A549 treated with dexamethasone at 1 μM for 4 hours (cell line): ENCODE data around the gene SNX11. TPM values are rescaled to one million over a fixed set of nuclear protein-coding genes. Genes with fewer than 3 reads are reported as not detected.

Source experiments
- total RNA-seq: library from RNA; stranded (reverse); fragments of 200-300 nt; extraction: Qiagen RNA extraction; gene quantifications from 5 replicates; pipeline ENCODE4 v1.2.3, GENCODE V29; 2022

The SNX11 gene, protein sequence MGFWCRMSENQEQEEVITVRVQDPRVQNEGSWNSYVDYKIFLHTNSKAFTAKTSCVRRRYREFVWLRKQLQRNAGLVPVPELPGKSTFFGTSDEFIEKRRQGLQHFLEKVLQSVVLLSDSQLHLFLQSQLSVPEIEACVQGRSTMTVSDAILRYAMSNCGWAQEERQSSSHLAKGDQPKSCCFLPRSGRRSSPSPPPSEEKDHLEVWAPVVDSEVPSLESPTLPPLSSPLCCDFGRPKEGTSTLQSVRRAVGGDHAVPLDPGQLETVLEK
- 23.5 to 27.7 TPM (median 25.1 TPM) in 5 replicates for total RNA-seq

DNA sequence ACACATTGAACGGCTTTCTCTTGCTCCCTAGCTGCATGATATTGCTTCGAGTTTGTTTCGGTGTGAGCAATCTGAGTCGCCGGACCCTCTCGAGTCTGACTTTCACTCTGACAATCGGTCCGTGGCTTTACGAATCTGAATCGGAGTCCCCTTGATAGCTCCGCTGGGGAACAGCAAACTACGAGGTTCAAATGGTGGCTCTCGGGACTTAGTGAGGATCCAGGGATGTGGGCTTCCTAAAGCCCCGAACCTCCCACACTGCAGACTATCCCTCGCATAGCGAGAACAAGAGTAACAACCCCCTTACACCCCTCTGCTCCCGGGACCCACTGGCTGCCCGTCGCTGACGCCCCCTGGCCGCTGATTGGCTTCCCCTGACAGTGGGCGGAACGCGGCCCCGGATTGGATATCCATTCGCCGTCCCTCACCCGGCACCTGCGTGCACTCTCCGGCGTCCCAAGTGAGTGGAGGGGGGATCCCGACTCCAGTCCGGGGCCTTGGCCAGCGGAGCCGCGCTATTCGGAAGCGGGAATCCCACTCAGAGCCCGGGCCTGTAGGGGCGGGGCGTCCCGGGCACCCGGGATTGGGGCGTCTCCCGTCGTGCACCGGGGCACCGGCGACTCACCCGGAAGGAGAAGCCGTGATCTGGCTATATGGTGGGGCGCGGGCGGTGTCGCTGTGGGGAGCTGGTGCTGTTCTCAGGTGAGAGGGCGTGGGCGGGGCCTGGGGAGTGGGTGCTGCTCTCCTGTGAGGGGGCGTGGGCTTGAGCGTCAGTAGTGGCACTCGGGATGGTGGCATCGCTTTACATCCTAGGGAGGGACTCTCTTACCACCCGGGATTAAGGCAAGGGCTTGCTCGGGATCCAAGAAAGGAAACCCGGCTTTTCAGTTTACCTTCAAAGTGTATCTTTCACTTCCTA is at the start of gene SNX11:
SNX11 (plus strand) TSS at position 630 of the 919 bp plus-strand sequence. CDS start 4,278 bp downstream, outside the sequence.

DNA sequence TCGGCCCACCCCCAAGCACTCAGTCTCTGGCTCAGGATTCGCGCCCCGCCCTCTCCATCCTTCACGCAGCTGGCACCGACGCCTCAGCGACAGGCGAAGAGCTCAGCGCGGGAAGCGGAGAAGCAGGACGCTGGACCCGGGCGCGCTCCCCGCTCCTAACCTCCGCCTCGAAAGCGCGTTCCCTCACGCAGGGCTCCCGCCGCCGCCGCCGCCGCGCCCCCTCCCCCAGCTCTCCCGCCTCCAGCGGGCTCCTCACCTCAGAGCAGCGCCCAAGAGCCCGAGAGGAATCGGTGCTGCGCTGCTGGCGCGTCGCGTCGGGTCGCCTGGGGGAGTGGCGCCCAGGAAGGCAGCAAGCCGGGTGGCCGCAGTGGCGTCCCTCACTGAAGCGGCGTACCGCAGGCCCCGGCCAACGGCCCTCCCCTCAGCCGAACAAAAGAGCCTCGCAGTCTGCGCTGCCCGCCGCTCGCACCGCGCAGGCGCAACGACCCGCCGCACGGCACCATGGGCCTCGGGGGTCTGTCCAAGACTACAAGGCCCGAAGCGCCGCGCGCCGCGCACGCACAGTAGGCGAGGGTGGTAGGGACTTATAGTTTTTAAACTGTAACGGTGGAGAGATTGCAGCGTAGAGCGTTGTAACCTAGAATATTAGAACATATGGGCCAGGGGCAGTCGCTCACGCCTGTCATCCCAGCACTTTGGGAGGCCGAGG is 6.4 kb upstream of the SNX11 start, which contains the start of gene CBX1:
CBX1 (minus strand) TSS at position 467 of the 709 bp plus-strand sequence. CDS start 24,474 bp downstream, outside the sequence.

Other genes starting within 250 kb of the SNX11 start
- 14.8 to 23.7 TPM (median 21.9 TPM) in 5 replicates for gene SP2, start 211.5 kb upstream of the SNX11 start, total RNA-seq
- gene PNPO, start 166.2 kb upstream of the SNX11 start, total RNA-seq = 20.2 to 29.4 TPM (median 28.0 TPM) in 5 replicates
- 2.3 to 3.2 TPM (median 2.8 TPM) in 5 replicates for gene PRR15L, start 149.9 kb upstream of the SNX11 start, total RNA-seq
- gene CDK5RAP3, start 136.7 kb upstream of the SNX11 start, total RNA-seq = 90.9 to 121 TPM (median 101 TPM) in 5 replicates
- gene COPZ2, start 70.0 kb upstream of the SNX11 start, total RNA-seq = 12.3 to 17.8 TPM (median 14.6 TPM) in 5 replicates
- 103 to 147 TPM (median 140 TPM) in 5 replicates for gene NFE2L1, start 59.4 kb upstream of the SNX11 start, total RNA-seq
- gene CBX1, start 6.3 kb upstream of the SNX11 start, total RNA-seq = 78.0 to 98.7 TPM (median 84.0 TPM) in 5 replicates